GM13977 (cell line): ENCODE results near the gene APOL3.

ENCODE experiments used
- DNase-seq: peaks from one replicate; pipeline ENCODE4 v3.0.0; 2012; ENCODE audit warnings: low spot score
- in situ Hi-C: fragments of 300-500 bp; cut with MboI; formaldehyde crosslinking; loops from one replicate; pipeline ENCODE4 v1.12.0; 2022; ENCODE audit warnings: low sequenced_read_pairs, low pct_unique_long_range_greater_than_20kb, mixed read lengths, inconsistent platforms; ENCODE audit not compliant: unreplicated experiment
- TF ChIP-seq, protein P1 (sequence below): IDR thresholded peaks from 2 replicates; pipeline ENCODE4 v1.5.1; 2012; ENCODE audit warnings: mild to moderate bottlenecking, control low read depth; ENCODE audit not compliant: insufficient read depth; ENCODE audit errors: extremely low read depth, missing control alignments

The APOL3 gene

DNA sequence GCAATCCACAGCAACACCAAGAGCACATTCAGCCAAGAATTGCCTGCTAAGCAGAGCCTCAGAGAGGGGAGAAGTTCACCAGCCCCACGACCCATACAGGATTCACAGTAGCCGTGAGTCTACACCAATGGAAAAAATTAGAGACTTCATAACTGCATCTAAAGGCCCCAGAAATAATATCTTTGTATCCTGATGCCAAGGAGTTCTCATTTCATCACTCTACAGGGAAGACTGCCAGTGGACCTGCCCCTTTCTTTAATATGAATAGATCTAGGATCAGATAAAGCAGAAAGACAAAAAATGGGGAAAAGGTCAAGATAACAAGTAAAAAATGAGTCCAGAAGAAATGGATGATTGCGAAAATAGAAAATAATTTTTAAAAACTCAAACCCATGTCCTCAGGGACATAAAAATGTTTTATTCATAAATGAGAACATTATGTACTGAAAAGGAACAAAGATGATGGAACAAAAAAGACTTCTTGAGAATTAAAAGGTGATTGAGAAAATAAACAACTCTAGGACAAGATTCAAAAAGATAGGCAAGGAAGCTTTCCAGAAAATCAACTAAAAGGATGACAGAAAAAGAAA is 9.5 kb downstream of the APOL3 start:
- TF ChIP-seq, protein P1, sequence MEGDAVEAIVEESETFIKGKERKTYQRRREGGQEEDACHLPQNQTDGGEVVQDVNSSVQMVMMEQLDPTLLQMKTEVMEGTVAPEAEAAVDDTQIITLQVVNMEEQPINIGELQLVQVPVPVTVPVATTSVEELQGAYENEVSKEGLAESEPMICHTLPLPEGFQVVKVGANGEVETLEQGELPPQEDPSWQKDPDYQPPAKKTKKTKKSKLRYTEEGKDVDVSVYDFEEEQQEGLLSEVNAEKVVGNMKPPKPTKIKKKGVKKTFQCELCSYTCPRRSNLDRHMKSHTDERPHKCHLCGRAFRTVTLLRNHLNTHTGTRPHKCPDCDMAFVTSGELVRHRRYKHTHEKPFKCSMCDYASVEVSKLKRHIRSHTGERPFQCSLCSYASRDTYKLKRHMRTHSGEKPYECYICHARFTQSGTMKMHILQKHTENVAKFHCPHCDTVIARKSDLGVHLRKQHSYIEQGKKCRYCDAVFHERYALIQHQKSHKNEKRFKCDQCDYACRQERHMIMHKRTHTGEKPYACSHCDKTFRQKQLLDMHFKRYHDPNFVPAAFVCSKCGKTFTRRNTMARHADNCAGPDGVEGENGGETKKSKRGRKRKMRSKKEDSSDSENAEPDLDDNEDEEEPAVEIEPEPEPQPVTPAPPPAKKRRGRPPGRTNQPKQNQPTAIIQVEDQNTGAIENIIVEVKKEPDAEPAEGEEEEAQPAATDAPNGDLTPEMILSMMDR, result no peak

DNA sequence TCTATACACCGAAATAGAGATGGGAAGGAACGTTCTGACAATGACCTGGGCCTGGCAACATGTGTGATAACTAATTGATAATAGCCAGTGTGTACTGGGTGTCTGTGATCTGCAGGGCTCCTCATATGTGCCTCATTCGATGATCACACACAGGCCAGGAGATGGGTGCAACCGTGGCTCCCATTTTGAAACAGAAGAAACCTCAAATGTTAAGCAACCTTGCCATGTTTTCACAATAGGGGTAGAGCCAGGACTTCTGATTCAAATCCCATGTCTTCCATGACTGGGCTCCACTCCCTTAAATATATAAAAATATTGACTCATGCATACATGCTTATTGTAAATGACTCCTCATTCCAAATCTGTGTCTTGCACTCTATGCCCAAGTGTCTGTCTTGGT is 11.1 kb downstream of the APOL3 start:
- TF ChIP-seq, protein P1, result no peak
- in situ Hi-C loops, result no loop called here
- no peak for DNase-seq

More for the DNA sequence above, 9.5 kb downstream of the APOL3 start:
- in situ Hi-C loops, result no loop called here
- DNase-seq, result no peak

GRCh38 chr22:36148411-36148810 is 12.1 kb downstream of the APOL3 start:
- TF ChIP-seq, protein P1, result no peak
- DNase-seq, result no peak
- in situ Hi-C loops, result no loop called here

DNA sequence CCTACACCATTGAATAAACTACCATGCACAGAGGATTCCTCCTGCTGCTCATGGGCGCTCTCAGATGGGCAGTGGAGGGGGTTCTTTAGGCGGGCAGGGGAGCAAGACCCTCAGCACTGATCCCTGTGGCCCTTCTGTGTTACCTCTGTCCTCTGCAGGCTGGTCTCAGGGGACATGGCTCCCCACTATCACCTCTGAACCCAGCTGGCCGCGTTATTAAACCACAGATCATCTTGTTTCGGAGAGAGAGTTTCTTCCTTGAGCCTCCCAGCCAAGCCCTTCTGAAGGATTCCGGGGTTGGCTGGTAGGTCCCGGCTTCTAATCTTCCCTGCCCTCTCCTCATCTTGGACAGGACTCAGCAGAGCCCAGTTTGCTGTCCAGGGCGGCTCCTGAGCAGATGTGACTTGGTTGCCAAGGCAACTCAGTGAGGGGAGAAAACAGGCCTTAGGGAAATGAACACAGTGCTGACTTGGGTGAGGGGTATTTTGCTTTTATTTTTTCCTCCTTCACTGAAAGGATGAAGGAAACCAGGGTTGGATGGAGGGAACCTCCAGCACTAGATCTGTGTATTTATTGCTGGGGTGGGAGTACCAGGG is 13.3 kb downstream of the APOL3 start:
- no peak for DNase-seq
- in situ Hi-C loops, result no loop called here
- TF ChIP-seq, protein P1, result no peak

DNA sequence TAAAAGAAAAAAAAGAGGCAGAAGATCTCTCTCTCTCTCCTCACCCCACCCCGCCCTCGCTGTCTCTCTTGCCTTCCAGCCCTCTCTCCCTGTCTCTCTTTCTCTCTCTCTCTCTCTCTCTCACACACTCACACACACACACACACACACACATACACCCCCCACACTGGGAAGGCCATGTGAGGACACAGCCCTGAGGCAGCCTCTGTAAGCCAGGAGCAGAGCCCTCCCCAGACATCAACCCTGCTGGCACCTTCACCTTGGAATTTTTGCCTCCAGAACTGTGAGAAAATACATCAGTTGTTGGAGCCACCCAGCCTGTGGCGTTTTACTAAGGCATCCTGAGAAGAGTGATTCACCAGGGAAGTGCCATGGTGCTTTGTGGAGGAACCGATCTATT is 14.7 kb downstream of the APOL3 start:
- TF ChIP-seq, protein P1, result no peak
- in situ Hi-C loops, result no loop called here
- DNase-seq, result no peak

DNA sequence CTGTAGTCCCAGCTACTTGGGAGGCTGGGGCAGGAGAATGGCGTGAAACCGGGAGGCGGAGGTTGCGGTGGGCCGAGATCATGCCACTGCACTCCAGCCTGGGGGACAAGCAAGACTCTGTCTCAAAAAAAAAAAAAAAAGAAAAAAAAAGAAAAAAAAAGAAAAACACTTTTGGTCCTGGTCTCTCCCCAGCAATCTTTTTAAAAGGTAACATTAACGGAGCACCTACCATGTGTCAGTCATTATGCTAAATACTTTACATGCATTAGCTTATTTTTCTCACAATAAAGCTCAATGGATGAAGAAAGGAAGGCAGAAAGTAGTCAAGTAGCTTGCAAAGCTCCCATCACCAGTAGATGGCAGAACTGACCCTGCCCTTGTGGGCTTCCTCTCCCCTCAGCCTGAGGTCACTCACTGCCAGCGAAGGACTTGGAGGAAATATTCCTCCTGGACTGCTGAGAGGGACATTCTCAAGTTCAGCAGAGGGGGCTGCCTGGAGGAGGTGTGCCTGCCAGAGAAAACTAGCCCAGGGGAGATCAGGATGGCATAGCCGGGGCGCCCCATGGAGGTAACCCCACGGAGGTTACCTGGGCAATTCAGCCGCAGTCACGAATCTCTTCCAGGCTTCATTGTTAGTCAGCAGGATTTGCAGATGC is 15.5 kb downstream of the APOL3 start:
- TF ChIP-seq, protein P1, result peak; percentile 68
- in situ Hi-C loops, result no loop called here
- DNase-seq, result peak; percentile 42
